Measurements from ENCODE around the gene FGD4.

DNA sequence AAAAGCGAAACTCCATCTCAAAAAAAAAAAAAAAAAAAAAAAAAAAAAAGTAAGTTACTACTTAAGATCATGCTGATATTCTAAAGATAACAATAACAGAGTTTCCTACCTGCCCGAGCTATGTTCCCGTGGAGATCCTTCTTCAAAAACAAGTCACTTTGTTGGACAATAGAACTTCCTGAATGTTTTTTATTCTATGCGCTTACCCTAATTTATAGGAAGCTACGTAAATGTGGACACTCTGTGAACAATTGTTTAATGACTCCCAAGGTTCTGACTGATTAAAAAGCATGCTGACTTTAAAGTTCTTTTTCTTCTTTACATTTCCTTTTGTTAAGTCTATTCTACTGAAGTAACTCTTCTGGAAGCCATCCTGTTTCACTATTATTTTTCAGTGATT lies 52.5 kb downstream of the FGD4 start:
- no peak for TF ChIP-seq EZH2 (IDR thresholded peaks at IDR 0.05)
- TF ChIP-seq POLR2AphosphoS5 (IDR thresholded peaks at IDR 0.05; ENCODE audit: borderline replicate concordance, low read depth, low read length), result no peak
